Hippocampal formation (tissue), 2 donors: ENCODE data around the gene TRPM3.

Experiments used
- DNase-seq, 2 donors: peaks; one replicate each; lab custom pipeline; 2025; lab: John Stamatoyannopoulos, UW

Gene TRPM3

GRCh38 chr9:70947511-70947910 is 173.9 kb downstream of the TRPM3 start:
- no peak for DNase-seq

- no peak for DNase-seq
Observed at GRCh38 chr9:70947086-70947485, 174.3 kb downstream of the TRPM3 start.

GRCh38 chr9:70945301-70945700 is 176.1 kb downstream of the TRPM3 start:
- no peak for DNase-seq

GRCh38 chr9:70941191-70941590 is 180.2 kb downstream of the TRPM3 start:
- DNase-seq, result no peak

DNA sequence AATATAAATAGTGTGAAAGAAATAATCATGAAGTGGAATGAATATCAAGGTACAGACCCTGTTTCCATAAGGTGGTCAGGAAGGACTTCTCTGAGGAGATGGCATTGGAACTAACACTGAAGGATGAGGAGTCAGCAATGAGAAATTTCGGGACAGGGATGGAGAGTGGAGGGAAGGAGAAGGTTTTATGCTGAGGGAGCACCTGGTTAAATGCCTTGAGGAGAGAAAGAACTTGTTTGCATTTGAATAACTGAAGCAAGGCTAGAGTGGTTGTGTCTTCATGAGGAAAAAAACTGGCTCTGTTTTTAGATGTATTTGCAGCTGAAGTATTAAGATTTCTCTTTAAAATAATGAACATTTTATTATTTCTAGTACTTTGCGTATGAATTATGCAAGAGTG is 180.8 kb downstream of the TRPM3 start:
- DNase-seq, result no peak

GRCh38 chr9:70936536-70936935 is 184.9 kb downstream of the TRPM3 start:
- no peak for DNase-seq

GRCh38 chr9:70935856-70936255 is 185.6 kb downstream of the TRPM3 start:
- no peak for DNase-seq

DNA sequence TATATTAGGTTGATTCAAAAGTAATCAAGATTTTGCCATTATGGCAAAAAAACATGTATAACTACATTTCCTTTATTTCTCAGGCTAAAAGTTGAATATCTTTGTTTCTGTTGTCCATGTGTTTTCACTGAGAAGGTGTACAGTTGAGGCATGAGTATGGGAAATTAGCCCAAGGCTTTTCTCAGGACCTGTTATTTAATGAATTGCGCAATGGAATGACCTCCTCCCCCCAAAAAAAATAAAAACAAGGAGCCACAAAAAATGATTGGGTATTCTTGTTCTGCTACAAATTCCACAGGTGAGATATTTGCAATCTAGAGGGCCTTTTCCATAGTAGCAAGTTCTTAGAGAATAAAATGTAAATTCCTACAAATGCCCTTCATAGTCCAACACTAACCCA is 186.8 kb downstream of the TRPM3 start:
- DNase-seq, result no peak

DNA sequence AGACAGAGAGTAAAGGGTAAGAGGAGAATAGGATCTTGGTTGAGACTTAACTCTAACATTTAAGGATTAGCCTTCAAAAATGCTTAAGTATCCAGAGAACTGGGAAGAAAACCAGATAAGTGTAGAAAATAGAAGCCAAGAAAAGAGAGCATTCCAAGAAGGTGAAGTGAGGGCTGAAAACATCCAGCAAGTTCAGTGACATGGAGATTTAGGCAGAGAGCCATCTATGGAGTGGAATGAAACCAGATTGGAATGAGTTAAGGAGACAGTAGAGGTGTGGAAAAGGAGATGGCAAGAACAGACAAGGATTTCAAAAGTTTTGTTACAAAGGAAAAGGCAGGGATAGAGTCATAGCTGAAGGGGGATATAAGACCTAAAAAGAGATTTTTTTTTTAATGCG is 188.1 kb downstream of the TRPM3 start:
- DNase-seq, result no peak

DNA sequence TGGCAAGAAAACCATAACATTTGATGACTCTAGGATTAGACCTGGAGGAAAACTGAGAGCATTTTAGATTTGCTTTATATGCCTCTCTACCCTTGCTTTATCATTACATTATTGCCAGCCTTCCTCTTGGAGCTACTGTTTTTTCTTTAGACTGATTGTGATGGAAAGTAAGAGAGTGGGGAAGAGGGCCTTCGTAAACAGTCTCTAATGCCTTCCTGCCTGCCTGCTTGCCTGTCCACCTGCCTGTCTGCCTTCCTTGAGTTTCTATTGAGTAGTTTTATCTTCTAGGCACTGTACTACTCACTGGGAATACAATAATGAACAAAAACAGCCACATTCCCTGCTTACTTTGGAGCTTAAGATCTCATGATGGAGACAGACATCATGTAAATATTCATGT is 189.3 kb downstream of the TRPM3 start:
- no peak for DNase-seq

DNA sequence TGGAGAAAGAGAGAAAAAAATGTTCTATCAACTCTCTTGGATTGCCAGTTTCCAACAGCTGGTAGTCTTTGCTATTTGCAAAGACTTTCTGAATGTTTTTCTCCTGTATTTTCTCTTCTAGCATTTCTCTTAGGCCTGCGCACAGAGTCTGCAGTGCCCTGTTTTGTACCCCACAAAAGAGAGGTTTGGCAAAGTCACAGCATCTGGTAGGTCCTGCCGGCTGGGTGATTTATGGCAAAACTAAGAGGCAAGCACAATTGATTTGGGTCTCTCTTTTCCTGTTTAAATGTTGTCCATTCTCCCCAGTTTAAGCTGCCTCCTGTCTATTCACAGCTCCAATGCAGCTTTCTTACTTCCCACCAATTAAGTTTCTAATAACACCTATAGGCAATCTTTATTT is 193.9 kb downstream of the TRPM3 start:
- DNase-seq, result no peak

DNA sequence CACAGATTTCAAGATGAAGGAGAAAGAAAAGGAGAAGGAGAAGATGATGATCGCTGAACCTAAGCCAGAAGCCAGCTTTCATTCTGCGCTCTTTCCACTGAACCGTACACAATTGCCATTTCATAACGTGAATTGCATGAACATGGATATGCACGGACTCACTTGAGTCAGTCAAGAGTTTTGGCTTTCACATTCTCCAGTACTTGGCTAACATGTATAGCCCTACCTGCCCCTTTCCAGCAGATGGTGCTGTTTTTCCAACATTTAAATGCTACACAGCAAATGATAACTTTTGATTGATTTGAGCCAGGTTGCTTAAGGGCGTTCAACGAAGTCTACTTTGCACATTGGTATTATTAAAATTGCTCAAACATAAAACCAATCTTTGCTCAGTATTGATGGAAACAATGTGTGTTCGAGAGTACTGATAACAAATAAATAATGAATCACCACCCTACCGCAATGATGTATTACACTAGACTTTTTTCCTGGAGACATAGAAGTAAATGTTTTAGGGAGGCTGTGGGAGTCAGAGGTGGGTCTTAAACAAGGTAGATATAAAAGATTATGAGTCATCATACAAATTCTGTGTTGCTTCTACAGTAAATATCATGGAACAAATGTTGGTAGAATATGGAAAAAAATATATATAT is 196.4 kb downstream of the TRPM3 start:
- peak; percentile 4 to 72 for DNase-seq

GRCh38 chr9:70924380-70924779 is 197.0 kb downstream of the TRPM3 start:
- DNase-seq, result no peak

DNA sequence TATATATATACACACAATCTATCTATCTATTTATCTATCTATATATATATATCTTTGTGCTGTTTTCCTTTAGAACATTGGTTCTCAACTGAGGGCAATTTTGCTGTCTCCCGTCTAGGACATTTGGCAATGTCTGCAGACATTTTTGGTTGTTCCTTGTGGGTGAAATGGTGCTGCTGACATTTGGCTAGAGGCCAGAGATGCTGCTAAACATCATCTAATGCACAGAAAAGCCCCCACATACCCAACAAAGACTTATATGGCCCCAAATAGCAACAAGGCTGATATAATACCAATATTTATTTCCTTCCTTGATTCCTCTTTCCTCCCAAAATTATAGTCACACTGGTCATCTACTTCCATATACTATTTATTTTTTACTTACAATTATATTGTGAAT is 197.5 kb downstream of the TRPM3 start:
- DNase-seq, result no peak

DNA sequence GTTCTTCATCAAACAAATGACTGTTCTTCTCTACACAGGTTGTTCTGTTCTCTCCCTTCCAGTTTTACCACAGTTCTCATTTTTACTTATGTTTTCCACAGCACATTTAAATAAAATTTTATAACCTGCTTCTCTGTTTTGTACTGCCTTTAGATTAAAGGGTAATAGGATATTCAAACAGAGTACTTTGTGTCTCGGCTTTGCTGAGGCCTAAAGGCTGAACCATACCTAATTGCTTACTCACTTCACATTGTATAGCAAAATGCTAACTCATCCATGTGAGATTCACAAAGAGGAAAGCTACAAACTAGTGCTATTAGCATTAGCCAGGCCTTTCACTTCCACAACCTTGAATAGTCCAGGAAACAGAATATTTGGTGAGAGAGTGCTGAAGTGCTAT is 200.3 kb downstream of the TRPM3 start:
- no peak for DNase-seq

DNA sequence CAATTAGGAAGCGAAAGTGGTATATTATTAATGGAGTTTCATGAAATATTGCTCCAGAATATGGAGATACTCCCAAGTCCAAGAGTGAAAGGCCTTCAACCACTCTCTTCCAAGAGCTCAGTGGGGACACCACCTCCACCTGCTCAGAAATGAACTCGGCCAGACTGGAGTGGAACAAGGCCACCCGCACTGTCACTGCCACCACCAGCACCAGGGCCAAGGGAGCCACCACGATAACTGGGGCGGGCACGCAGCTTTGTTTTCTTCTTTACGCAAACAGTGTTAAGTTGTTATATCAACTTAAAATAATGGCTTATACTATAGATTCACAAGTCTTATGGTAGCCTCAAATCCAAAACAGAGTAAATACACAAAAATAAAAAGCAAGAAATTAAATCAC is 204.1 kb downstream of the TRPM3 start:
- no peak for DNase-seq

DNA sequence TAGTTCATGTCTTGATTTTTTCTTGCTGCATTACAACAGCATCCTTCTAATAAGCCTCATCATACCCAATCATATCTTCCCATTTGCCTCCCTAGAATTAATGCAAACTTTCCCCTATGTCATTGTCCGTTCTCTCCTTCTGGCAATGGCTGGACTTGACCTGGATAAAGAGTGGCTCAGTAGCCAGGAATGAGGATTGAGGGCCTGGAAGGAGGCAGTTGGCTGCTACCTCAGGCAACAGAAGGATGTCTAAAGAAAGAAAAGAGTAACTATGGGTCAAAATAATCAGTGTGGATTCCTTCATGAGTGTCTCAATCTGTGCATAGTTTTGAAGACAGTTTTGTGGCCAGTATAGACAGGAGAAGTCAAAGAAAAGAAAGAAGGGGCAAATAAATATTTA is 209.6 kb downstream of the TRPM3 start:
- DNase-seq, result no peak

DNA sequence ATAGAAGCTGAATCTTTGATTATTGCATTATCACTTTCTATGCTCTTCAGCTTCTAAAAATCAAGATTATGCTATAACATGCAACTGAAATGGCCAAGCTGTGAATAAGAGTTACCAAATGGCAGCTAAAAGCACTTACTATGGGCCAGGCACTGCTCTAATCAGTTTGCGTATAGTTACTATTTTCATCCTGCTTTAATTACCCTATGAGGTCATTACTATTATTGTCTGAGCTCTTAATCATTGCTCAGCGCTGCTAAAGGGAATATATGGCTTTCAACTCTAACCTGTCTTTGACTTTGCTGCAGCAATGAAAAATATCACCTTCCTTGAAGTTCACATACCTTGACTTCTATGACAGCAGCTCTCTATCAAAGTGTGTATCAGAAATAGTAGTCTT is 210.8 kb downstream of the TRPM3 start:
- no peak for DNase-seq

DNA sequence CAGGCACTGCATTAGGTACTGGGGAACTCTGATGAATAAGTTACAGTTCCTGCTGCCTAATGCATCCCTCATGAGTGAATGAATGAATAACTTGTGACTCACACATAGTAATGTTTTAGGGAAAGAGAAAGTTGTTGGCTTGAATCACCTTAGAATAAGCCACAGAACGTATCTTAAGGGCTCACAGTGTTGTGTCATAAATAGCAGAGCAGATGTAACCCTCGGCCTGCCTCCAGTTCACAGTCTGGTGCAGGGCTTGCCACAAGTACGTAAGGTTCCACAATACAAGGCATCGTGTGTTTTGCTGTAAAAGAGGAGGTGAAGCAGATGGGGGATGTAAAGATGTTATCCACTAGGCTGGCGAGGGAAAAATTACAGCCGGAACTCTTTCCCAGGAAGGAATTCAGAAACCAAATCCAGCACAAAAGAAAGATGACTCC is 218.7 kb downstream of the TRPM3 start:
- peak in 1 of 2 donors; percentile 23 for DNase-seq

DNA sequence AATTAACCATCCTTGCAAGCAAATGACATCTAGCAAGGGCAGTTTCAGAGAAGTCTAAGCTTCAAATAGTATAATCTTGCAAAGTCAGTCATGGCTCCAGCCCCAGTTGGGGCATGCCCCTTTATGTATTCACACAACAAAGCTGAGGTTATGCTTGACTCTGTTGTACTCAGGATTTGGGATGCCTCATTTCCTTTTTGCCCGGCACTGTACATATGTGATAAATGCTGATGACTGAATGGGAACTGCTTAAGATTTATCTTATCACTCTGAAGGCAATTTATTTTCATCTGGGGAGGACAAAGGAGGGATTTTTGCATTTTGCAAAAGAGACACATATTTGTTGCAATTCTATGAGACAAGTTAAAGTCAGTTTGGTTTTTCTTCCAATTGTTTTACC is 219.2 kb downstream of the TRPM3 start:
- no peak for DNase-seq

- DNase-seq, result no peak
Observed at GRCh38 chr9:70901746-70902145, 219.7 kb downstream of the TRPM3 start.

DNA sequence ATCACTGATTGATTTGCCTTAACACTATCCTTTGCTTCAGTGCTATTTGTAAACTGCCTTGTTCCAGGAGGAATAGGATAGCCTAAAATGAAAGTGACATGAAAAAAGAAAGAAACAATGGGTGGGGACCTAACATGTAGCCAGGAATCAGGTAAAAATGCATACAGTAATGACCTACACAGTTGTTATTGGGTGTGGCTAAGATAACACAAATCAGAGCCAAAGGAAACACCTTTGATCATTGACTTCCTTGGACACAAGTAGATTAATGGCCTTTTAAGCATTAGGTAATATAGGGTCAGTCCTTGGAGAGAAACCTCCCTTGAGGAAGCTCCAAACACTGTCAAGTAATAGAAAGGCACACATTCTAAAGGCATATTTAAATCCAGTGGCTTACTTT is 220.4 kb downstream of the TRPM3 start:
- DNase-seq, result no peak

- DNase-seq, result no peak
Observed at GRCh38 chr9:70893580-70894122, 227.8 kb downstream of the TRPM3 start.

- no peak for DNase-seq
Observed at GRCh38 chr9:70888471-70888870, 232.9 kb downstream of the TRPM3 start.
